Measurements from ENCODE around the gene SLC17A2. TPM values are rescaled to one million over a fixed set of nuclear protein-coding genes. Genes with fewer than 3 reads are reported as not detected.

Gene SLC17A2
- total and polyA plus RNA-seq, 2 of the 8 experiments (the other 6 are each of a cell fraction or from before 2014, with no cell fraction given), result not detected

- no peaks in the 10 kb centered on the region for H3K79me2 ChIP-seq (ENCODE audit: control insufficient read depth in 1 of 2, insufficient read depth in 2 of 2, low read length in 2 of 2)
- 86% methylated on average over 1 of the region's 1 CpG; no CpG with 5 or more reads in 1 of the 2 experiments for WGBS, 2 experiments (ENCODE audit: extremely low coverage in 1 of 2, insufficient coverage in 1 of 2, insufficient read length in 1 of 2, insufficient replicate concordance in 2 of 2, low coverage in 1 of 2, low lambda C conversion rate in 2 of 2, missing lambda C conversion rate in 1 of 2)
- no peak for FAIRE-seq
- no peak for TF ChIP-seq HDAC2 (IDR thresholded peaks at IDR 0.05; ENCODE audit: borderline replicate concordance in 1 of 2, low read depth in 2 of 2, low read length in 2 of 2)
- no peak for TF ChIP-seq YY1 (IDR thresholded peaks at IDR 0.05; ENCODE audit: low read depth, low read length)
- TF ChIP-seq TEAD4 (IDR thresholded peaks at IDR 0.05; ENCODE audit: low read depth, low read length), result no peak
- TF ChIP-seq SP2 (IDR thresholded peaks at IDR 0.05; ENCODE audit: low read length), result no peak
Measured at GRCh38 chr6:25931411-25931709, 869 bp upstream of the SLC17A2 start.

More at GRCh38 chr6:25931411-25931709, 869 bp upstream of the SLC17A2 start:
- no peak overlapping the region for H4K8ac ChIP-seq (ENCODE audit: extremely low read depth, insufficient read depth, low read length)
- no peak overlapping the region for H3K18ac ChIP-seq (ENCODE audit: extremely low read depth, low read length)
- H3K4me2 ChIP-seq (ENCODE audit: insufficient read depth in 1 of 2, low read depth in 2 of 2, low read length in 2 of 2), result no peak overlapping the region
- H3K14ac ChIP-seq (ENCODE audit: insufficient read length), result no peak overlapping the region
- H3K27ac ChIP-seq (ENCODE audit: low read depth, low read length), result no peak overlapping the region
- no peak overlapping the region for H3K4me3 ChIP-seq (ENCODE audit: extremely low read depth in 1 of 4, insufficient read depth in 2 of 4, low read depth in 3 of 4, low read length in 4 of 4)
- H2BK15ac ChIP-seq (ENCODE audit: low read length), result no peak overlapping the region
- no peak overlapping the region for H2AK5ac ChIP-seq (ENCODE audit: low read depth, low read length)
- H4K20me1 ChIP-seq (replicated peaks in 1 of 2; ENCODE audit: control insufficient read depth in 1 of 2, insufficient read depth in 2 of 2, low read length in 2 of 2), result no peaks in the 10 kb centered on the region
- no peak overlapping the region for H2BK5ac ChIP-seq (ENCODE audit: low read depth, low read length)
- ChIA-PET POLR2A (ENCODE audit: partially characterized antibody) (interaction anchor here (1.6 kb wide), 1 partner anchor 89 kb away, joined by 5 read pairs; a partner anchor contains a TSS), CTCF (ENCODE audit: partially characterized antibody) (interaction anchor here (0.9 to 1.2 kb wide), 2 partner anchors 11 to 61 kb away, joined by 3 to 4 read pairs; no protein-coding TSS in a partner anchor)
- no peak overlapping the region for H3K9ac ChIP-seq (replicated peaks in 1 of 4; ENCODE audit: extremely low read depth in 1 of 4, low read depth in 3 of 4, low read length in 3 of 4)
- H3K56ac ChIP-seq (replicated peaks; ENCODE audit: insufficient read length, low read depth, low read length), result no peak overlapping the region
- no peak overlapping the region for H2BK20ac ChIP-seq (ENCODE audit: low read length)
- no peak overlapping the region for H2BK12ac ChIP-seq (ENCODE audit: low read depth, low read length)
- no peak overlapping the region for H4K91ac ChIP-seq (replicated peaks; ENCODE audit: insufficient read length, low read length)
- H3K4ac ChIP-seq (replicated peaks; ENCODE audit: insufficient read length, low read depth, low read length), result no peak overlapping the region
- H3K27me3 ChIP-seq (replicated peaks in 1 of 4; ENCODE audit: control insufficient read depth in 3 of 4, extremely low read depth in 1 of 4, insufficient read depth in 3 of 4, low read length in 3 of 4), result no peaks in the 10 kb centered on the region
- no peaks in the 10 kb centered on the region for H3K36me3 ChIP-seq (ENCODE audit: control insufficient read depth in 2 of 4, insufficient read depth in 4 of 4, low read length in 3 of 4)
- H3K9me3 ChIP-seq (ENCODE audit: insufficient read depth in 2 of 2, low read depth in 1 of 2, low read length in 1 of 2), result no peaks in the 10 kb centered on the region
- H2BK120ac ChIP-seq (replicated peaks; ENCODE audit: low read depth, low read length), result no peak overlapping the region
- H3K23me2 ChIP-seq (ENCODE audit: low read depth, low read length), result no peaks in the 10 kb centered on the region
- H3K4me1 ChIP-seq (replicated peaks in 1 of 4; ENCODE audit: control insufficient read depth in 3 of 4, insufficient read depth in 4 of 4, low read length in 3 of 4), result no peaks in the 10 kb centered on the region
- no peak overlapping the region for H2AFZ ChIP-seq (ENCODE audit: low read length)
- DNase-seq (ENCODE audit: low read depth in 1 of 2, low spot score in 2 of 2), result no peak
- H4K5ac ChIP-seq (ENCODE audit: insufficient read length, low read depth, low read length), result no peak overlapping the region
- H3K79me1 ChIP-seq (ENCODE audit: low read depth, low read length), result no peaks in the 10 kb centered on the region
- H3K23ac ChIP-seq (ENCODE audit: insufficient read length), result no peak overlapping the region

Measured in H1 (cell line).